ENCODE data around the gene HMGXB4. TPM values are rescaled to one million over a fixed set of nuclear protein-coding genes. Genes with fewer than 3 reads are reported as not detected.

Gene HMGXB4
- total and polyA plus RNA-seq, 9 of the 15 experiments (the other 6 are each of a cell fraction or from before 2014, with no cell fraction given), result 9.9 to 31.4 (median 24.8) TPM

DNA sequence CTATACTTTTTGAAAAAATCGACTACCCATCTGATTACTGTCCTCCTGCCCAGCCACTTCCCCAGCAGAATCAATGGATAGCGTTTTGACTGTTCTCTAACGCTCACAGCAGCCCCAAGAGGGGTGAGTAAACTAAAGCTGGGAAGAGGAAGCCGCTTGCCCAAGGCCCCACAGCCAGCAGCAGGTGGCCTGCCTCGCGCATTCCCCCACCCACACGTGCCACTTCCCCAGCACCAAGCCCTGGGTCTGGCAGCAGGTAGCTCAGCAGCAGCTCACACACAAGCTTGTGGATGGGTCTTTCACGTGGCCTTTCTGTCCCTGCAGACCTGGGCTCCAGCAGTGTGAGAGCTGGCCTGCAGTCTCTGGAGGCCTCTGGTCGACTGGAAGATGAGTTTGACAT, 76.7 kb downstream of the HMGXB4 start (continued):
- TF ChIP-seq, protein P1, sequence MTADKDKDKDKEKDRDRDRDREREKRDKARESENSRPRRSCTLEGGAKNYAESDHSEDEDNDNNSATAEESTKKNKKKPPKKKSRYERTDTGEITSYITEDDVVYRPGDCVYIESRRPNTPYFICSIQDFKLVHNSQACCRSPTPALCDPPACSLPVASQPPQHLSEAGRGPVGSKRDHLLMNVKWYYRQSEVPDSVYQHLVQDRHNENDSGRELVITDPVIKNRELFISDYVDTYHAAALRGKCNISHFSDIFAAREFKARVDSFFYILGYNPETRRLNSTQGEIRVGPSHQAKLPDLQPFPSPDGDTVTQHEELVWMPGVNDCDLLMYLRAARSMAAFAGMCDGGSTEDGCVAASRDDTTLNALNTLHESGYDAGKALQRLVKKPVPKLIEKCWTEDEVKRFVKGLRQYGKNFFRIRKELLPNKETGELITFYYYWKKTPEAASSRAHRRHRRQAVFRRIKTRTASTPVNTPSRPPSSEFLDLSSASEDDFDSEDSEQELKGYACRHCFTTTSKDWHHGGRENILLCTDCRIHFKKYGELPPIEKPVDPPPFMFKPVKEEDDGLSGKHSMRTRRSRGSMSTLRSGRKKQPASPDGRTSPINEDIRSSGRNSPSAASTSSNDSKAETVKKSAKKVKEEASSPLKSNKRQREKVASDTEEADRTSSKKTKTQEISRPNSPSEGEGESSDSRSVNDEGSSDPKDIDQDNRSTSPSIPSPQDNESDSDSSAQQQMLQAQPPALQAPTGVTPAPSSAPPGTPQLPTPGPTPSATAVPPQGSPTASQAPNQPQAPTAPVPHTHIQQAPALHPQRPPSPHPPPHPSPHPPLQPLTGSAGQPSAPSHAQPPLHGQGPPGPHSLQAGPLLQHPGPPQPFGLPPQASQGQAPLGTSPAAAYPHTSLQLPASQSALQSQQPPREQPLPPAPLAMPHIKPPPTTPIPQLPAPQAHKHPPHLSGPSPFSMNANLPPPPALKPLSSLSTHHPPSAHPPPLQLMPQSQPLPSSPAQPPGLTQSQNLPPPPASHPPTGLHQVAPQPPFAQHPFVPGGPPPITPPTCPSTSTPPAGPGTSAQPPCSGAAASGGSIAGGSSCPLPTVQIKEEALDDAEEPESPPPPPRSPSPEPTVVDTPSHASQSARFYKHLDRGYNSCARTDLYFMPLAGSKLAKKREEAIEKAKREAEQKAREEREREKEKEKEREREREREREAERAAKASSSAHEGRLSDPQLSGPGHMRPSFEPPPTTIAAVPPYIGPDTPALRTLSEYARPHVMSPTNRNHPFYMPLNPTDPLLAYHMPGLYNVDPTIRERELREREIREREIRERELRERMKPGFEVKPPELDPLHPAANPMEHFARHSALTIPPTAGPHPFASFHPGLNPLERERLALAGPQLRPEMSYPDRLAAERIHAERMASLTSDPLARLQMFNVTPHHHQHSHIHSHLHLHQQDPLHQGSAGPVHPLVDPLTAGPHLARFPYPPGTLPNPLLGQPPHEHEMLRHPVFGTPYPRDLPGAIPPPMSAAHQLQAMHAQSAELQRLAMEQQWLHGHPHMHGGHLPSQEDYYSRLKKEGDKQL (CRISPR knock-in tag; IDR thresholded peaks at IDR 0.05; ENCODE audit: borderline replicate concordance), result no peak
- TF ChIP-seq YY1 (IDR thresholded peaks at IDR 0.05; ENCODE audit: borderline replicate concordance in 1 of 3, control insufficient read depth in 1 of 3, extremely low read depth in 1 of 3, insufficient read depth in 3 of 3, insufficient read length in 1 of 3, insufficient replicate concordance in 2 of 3, low read depth in 1 of 3, low read length in 2 of 3) (no peak), RB1 (IDR thresholded peaks at IDR 0.05; ENCODE audit: low read depth) (no peak), ELF2 (CRISPR knock-in tag; IDR thresholded peaks at IDR 0.05) (no peak)

DNA sequence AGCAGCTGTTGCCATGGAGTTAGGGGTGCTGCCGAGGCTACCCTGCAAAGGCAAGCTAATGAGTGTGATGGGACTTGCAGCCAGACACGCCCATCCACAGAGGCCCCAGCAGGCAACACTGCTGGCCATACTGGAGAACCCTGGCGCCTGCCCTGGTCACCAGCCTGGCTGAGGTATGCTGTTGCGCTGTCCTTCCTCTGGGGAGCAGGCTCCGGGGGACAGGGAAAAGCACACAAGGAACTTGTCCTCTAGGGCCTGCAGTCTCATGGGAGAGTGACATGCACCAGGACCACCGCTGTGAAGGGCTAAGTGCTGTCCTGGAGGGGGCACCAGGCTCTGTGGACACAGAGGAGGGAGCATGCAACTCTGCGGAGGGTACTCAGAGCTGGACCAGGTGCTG, 78.2 kb downstream of the HMGXB4 start:
- no peak for FAIRE-seq
- 72% methylated on average over 5 of the region's 7 CpGs for WGBS (ENCODE audit: insufficient coverage, low coverage, missing lambda C conversion rate)
- H3K36me3 ChIP-seq (ENCODE audit: control insufficient read depth, insufficient read depth, low read length), result peaks cover 35% of the 10 kb centered on the region; the same call in 2 of the 3 replicates
- TF ChIP-seq NR3C1 (CRISPR knock-in tag; IDR thresholded peaks at IDR 0.05) (no peak), SREBF2 (CRISPR knock-in tag; IDR thresholded peaks at IDR 0.05) (no peak)
- TF ChIP-seq, protein P2, sequence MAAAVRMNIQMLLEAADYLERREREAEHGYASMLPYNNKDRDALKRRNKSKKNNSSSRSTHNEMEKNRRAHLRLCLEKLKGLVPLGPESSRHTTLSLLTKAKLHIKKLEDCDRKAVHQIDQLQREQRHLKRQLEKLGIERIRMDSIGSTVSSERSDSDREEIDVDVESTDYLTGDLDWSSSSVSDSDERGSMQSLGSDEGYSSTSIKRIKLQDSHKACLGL (CRISPR knock-in tag; IDR thresholded peaks at IDR 0.05; ENCODE audit: borderline replicate concordance, poor library complexity, severe bottlenecking), result no peak

More for the DNA sequence above, 78.2 kb downstream of the HMGXB4 start:
- H3K4me1 ChIP-seq (replicated peaks in 1 of 2; ENCODE audit: control insufficient read depth in 2 of 2, insufficient read depth in 2 of 2, low read length in 2 of 2), result peaks cover 2 to 15% of the 10 kb centered on the region in 2 experiments; a peak in 2 of 5 replicates
- H3K9ac ChIP-seq (ENCODE audit: insufficient read depth in 1 of 2, low read depth in 2 of 2, low read length in 2 of 2), result no peak overlapping the region; a peak in 1 of 4 replicates
- H2AFZ ChIP-seq (ENCODE audit: low read depth, low read length), result no peak overlapping the region
- no TSS peak for BruUV-seq (replicated peaks)
- H4K20me1 ChIP-seq (replicated peaks; ENCODE audit: control insufficient read depth, insufficient read depth, low read length), result no peaks in the 10 kb centered on the region
- H3K9me3 ChIP-seq (replicated peaks; ENCODE audit: control insufficient read depth, insufficient read depth, low read depth, low read length), result no peaks in the 10 kb centered on the region
- H3K79me2 ChIP-seq (ENCODE audit: control insufficient read depth, insufficient read depth, low read length), result no peaks in the 10 kb centered on the region
- peak; percentile 45; the same call in 2 of the 3 replicates for ATAC-seq
- H3K27me3 ChIP-seq (ENCODE audit: control insufficient read depth in 2 of 2, insufficient read depth in 2 of 2, low read length in 2 of 2), result no peaks in the 10 kb centered on the region
- ChIA-PET POLR2A (interaction anchor here (0.7 to 1.0 kb wide), 2 partner anchors 26 to 83 kb away, joined by 3 to 4 read pairs; no protein-coding TSS in a partner anchor), CTCF (ENCODE audit: low intra/inter-chr PET ratio) (no interaction called here)
- intact Hi-C loops (cut with micrococcal nuclease), result no loop called here
- H3K4me3 ChIP-seq, result no peak overlapping the region
- no peak for DNase-seq (ENCODE audit: extremely low read depth in 1 of 4, low spot score in 3 of 4)
- H3K27ac ChIP-seq (ENCODE audit: extremely low read depth, low read depth, low read length), result no peak overlapping the region
- no peak overlapping the region for H3K4me2 ChIP-seq (ENCODE audit: insufficient read depth, low read length)
- H3K9me1 ChIP-seq (ENCODE audit: control insufficient read depth, insufficient read depth, low read length), result no peaks in the 10 kb centered on the region
- in situ Hi-C loops (cut with MboI), result no loop called here
